ENCODE results near the gene PNKP.

The PNKP gene

GRCh38 chr19:49838885-49839588 is 28.3 kb downstream of the PNKP start (continued):
- TF ChIP-seq PRDM4 (tag by site-specific recombination; IDR thresholded peaks at IDR 0.05) = no peak
- no peak for TF ChIP-seq ZNF660 (tag by site-specific recombination; IDR thresholded peaks at IDR 0.05)
- TF ChIP-seq ZFP37 (tag by site-specific recombination; IDR thresholded peaks at IDR 0.05) = no peak
- no peak for TF ChIP-seq ZNF768 (tag by site-specific recombination; IDR thresholded peaks at IDR 0.05)
- TF ChIP-seq ZNF324 (tag by site-specific recombination; IDR thresholded peaks at IDR 0.05) = no peak
- no peak for TF ChIP-seq MYNN (tag by site-specific recombination; IDR thresholded peaks at IDR 0.05; ENCODE audit: borderline replicate concordance)

- Histone ChIP-seq H3K36me3 (ENCODE audit: control insufficient read depth in 2 of 2, insufficient read depth in 1 of 2, low read length in 2 of 2) (peaks cover 10 to 88% of the 10 kb centered on the region in 2 experiments), H3K9me3 (ENCODE audit: control insufficient read depth, insufficient read depth, low read depth, low read length) (no peaks in the 10 kb centered on the region), H3K4me3 (ENCODE audit: low read depth, low read length) (no peak overlapping the region), H3K4me1 (ENCODE audit: control insufficient read depth, insufficient read depth, low read length) (no peaks in the 10 kb centered on the region), H3K27ac (ENCODE audit: extremely low read depth, low read depth, low read length) (no peak overlapping the region)
- TF ChIP-seq KLF16 (tag by site-specific recombination; IDR thresholded peaks at IDR 0.05) = no peak
- no peak for TF ChIP-seq BCL6B (tag by site-specific recombination; IDR thresholded peaks at IDR 0.05)
- TF ChIP-seq ZNF785 (tag by site-specific recombination; IDR thresholded peaks at IDR 0.05) = no peak
- TF ChIP-seq ZNF510 (tag by site-specific recombination; IDR thresholded peaks at IDR 0.05; ENCODE audit: insufficient replicate concordance) = no peak
- TF ChIP-seq SCRT1 (tag by site-specific recombination; IDR thresholded peaks at IDR 0.05; ENCODE audit: borderline replicate concordance) = no peak
- no peak for TF ChIP-seq TRIM28 (IDR thresholded peaks at IDR 0.05; ENCODE audit: borderline replicate concordance, low read length)
- no peak for TF ChIP-seq WT1 (tag by site-specific recombination; IDR thresholded peaks at IDR 0.05)
- TF ChIP-seq PRDM2 (tag by site-specific recombination; IDR thresholded peaks at IDR 0.05; ENCODE audit: borderline replicate concordance) = no peak
- no peak for TF ChIP-seq ZNF341 (tag by site-specific recombination; IDR thresholded peaks at IDR 0.05; ENCODE audit: low read depth)
- TF ChIP-seq ZNF184 (tag by site-specific recombination; IDR thresholded peaks at IDR 0.05) = no peak
- no peak for TF ChIP-seq ZNF514 (tag by site-specific recombination; IDR thresholded peaks at IDR 0.05)
- no peak for TF ChIP-seq GLIS1 (tag by site-specific recombination; IDR thresholded peaks at IDR 0.05)
- TF ChIP-seq ZNF449 (tag by site-specific recombination; IDR thresholded peaks at IDR 0.05) = no peak
- no peak for TF ChIP-seq ZEB2 (tag by site-specific recombination; IDR thresholded peaks at IDR 0.05)
- no peak for TF ChIP-seq GLIS2 (tag by site-specific recombination; IDR thresholded peaks at IDR 0.05)
- TF ChIP-seq YY1 (tag by site-specific recombination; IDR thresholded peaks at IDR 0.05) = no peak
- no peak for TF ChIP-seq ZNF660 (tag by site-specific recombination; IDR thresholded peaks at IDR 0.05)
- no peak for TF ChIP-seq ZNF501 (tag by site-specific recombination; IDR thresholded peaks at IDR 0.05)
- ChIA-PET CTCF (no interaction called here), POLR2A (interaction anchor here (1.2 to 1.4 kb wide), 3 partner anchors 11 to 28 kb away, joined by 3 to 7 read pairs (median 4); partner anchors contain the start of gene PTOV1)
These were observed 30.0 kb downstream of the PNKP start for GRCh38 chr19:49837425-49837824.

All from HEK293 (cell line).